GM12878 (cell line): ENCODE results near the gene CCNJL. TPM values are rescaled to one million over a fixed set of nuclear protein-coding genes. Genes with fewer than 3 reads are reported as not detected.

Source experiments
- ATAC-seq: fragments of 200-7000 bp; cut with Tn5 transposase; 3 replicates; pipeline ENCODE4 v1.9.1; 2020; ENCODE audit warnings: mild to moderate bottlenecking, moderate library complexity
- BruUV-seq: library from RNA; stranded (reverse); fragments of 400-500 nt; replicated peaks from 2 replicates; lab custom pipeline; 2021; lab: Mats Ljungman, UMichigan
- CTCF ChIA-PET: fragments of 300-600 bp; sonication (Branson Sonifier 250); formaldehyde crosslinking; extraction: SDS; loops from one replicate; lab custom pipeline; 2021; ENCODE audit warnings: inconsistent platforms; lab: Yijun Ruan, JAX
- POLR2A ChIA-PET: fragments of 350-600 bp; formaldehyde crosslinking; extraction: SDS; loops from one replicate; lab custom pipeline; 2021; ENCODE audit warnings: inconsistent platforms; lab: Charles Lee
- RAD21 ChIA-PET: fragments of 300-600 bp; sonication (Branson Sonifier 250); formaldehyde crosslinking; loops from one replicate; lab custom pipeline; 2023; ENCODE audit warnings: antibody characterized with exemption; ENCODE audit not compliant: unreplicated experiment; lab: Charles Lee
- SMC1A ChIA-PET: fragments of 300-600 bp; sonication (Branson Sonifier 250); formaldehyde crosslinking; loops from one replicate; lab custom pipeline; 2023; ENCODE audit not compliant: unreplicated experiment, uncharacterized antibody; lab: Charles Lee
- DNase-seq: peaks from one replicate; pipeline ENCODE4 v3.0.0-alpha.2; 2011; ENCODE audit warnings: low read depth, low spot score
- FAIRE-seq: peaks from 3 replicates; lab custom pipeline; 2011; peaks lifted over from hg19 to GRCh38; lab: Jason Lieb, UNC
- H2AFZ ChIP-seq: 2 replicates; pipeline ENCODE4 v1.6.0; 2011; ENCODE audit warnings: low read depth, low read length, control low read depth; ENCODE audit not compliant: control insufficient read depth
- H3K27ac ChIP-seq: 2 replicates; pipeline ENCODE4 v1.5.1; 2011; ENCODE audit warnings: control low read depth; ENCODE audit not compliant: control insufficient read depth, insufficient read depth
- H3K27me3 ChIP-seq, 2 experiments: replicated peaks in 1 of 2; 2 replicates each; pipeline versions ENCODE4 v1.6.0 to v1.6.1; 2011; ENCODE audit warnings: low read length in 1 of 2; ENCODE audit not compliant: control insufficient read depth in 2 of 2, insufficient read depth in 2 of 2
- H3K36me3 ChIP-seq, 2 experiments: 2 replicates each; pipeline ENCODE4 v1.5.1; 2011; ENCODE audit warnings: low read length in 1 of 2; ENCODE audit not compliant: control insufficient read depth in 2 of 2, insufficient read depth in 2 of 2
- H3K4me1 ChIP-seq: 2 replicates; pipeline ENCODE4 v1.6.1; 2011; ENCODE audit warnings: mild to moderate bottlenecking, low read length, moderate library complexity, mixed read lengths; ENCODE audit not compliant: control insufficient read depth, insufficient read depth
- H3K4me2 ChIP-seq: 2 replicates; pipeline ENCODE4 v1.6.0; 2011; ENCODE audit warnings: control low read depth; ENCODE audit not compliant: control insufficient read depth, insufficient read depth
- H3K4me3 ChIP-seq: fragments of 200-600 bp; sonication (generic); 2 replicates; pipeline ENCODE4 v1.5.1; 2016
- H3K79me2 ChIP-seq: 2 replicates; pipeline ENCODE4 v1.6.0; 2011; ENCODE audit warnings: low read length; ENCODE audit not compliant: control insufficient read depth, insufficient read depth
- H3K9ac ChIP-seq: 2 replicates; pipeline ENCODE4 v1.8.0; 2011; ENCODE audit warnings: low read length, control low read depth, mixed read lengths; ENCODE audit not compliant: control insufficient read depth, insufficient read depth
- H3K9me3 ChIP-seq: replicated peaks from 3 replicates; pipeline ENCODE4 v1.5.1; 2011; ENCODE audit warnings: mild to moderate bottlenecking, low read length; ENCODE audit not compliant: control insufficient read depth, insufficient read depth
- H4K20me1 ChIP-seq: 2 replicates; pipeline ENCODE4 v1.6.0; 2011; ENCODE audit not compliant: control insufficient read depth, insufficient read depth
- SMC3 ChIP-seq: IDR thresholded peaks from 2 replicates; pipeline ENCODE4 v1.6.1; 2011; ENCODE audit warnings: low read length, improper control_type of control experiment, borderline replicate concordance
- WGBS: methylation state at CpG from one replicate; pipeline ENCODE4 v1.1.6; 2016; ENCODE audit warnings: low lambda C conversion rate; ENCODE audit not compliant: insufficient replicate concordance, insufficient coverage; ENCODE audit errors: missing lambda C conversion rate; 5-methylcytosine and 5-hydroxymethylcytosine counted together
- in situ Hi-C: fragments of 300-500 bp; cut with MboI; formaldehyde crosslinking; loops from 9 replicates; pipeline ENCODE4 v1.14.3; 2018; ENCODE audit warnings: mixed read lengths
- intact Hi-C: fragments of 100-400 bp; cut with micrococcal nuclease; formaldehyde crosslinking; loops from one replicate; pipeline ENCODE4 v1.14.2; 2022; ENCODE audit not compliant: unreplicated experiment
- polyA plus RNA-seq, 11 experiments: library from polyadenylated mRNA; depleted of rRNA in 4 of 11; unstranded in 6 of 11; stranded (reverse) in 5 of 11; fragments of >200 nt; fragmentation: Nextera tagmentation in 4 of 11; fragmentation: Illumina TruSeq in 1 of 11; extraction: Ambion mirVana in 4 of 11; extraction: Trizol in 1 of 11; gene quantifications; 1 replicate in 1 of 11; 2 replicates in 10 of 11; pipeline versions ENCODE4 v1.2.1 to v1.2.3, GENCODE V29; 2011 to 2016; ENCODE audit warnings: inconsistent platforms in 2 of 11, missing spikeins in 2 of 11, low read depth in 1 of 11
- total RNA-seq, 4 experiments: library from RNA; depleted of rRNA in 3 of 4; stranded (reverse); fragments of >200 nt in 3 of 4; fragmentation: Illumina TruSeq in 1 of 4; extraction: Trizol in 1 of 4; gene quantifications; 2 replicates each; pipeline versions ENCODE4 v1.2.1 to v1.2.3, GENCODE V29; 2013 to 2021
- TF ChIP-seq, protein P1 (sequence below): IDR thresholded peaks from 2 replicates; pipeline ENCODE4 v1.6.1; 2012; ENCODE audit warnings: improper control_type of control experiment, low read depth, low read length; ENCODE audit not compliant: insufficient replicate concordance

CCNJL gene
- total and polyA plus RNA-seq, 10 of the 15 experiments (the other 5 are each of a cell fraction or from before 2014, with no cell fraction given) = 0.09 to 0.20 (median 0.10) TPM; not detected in 7

DNA sequence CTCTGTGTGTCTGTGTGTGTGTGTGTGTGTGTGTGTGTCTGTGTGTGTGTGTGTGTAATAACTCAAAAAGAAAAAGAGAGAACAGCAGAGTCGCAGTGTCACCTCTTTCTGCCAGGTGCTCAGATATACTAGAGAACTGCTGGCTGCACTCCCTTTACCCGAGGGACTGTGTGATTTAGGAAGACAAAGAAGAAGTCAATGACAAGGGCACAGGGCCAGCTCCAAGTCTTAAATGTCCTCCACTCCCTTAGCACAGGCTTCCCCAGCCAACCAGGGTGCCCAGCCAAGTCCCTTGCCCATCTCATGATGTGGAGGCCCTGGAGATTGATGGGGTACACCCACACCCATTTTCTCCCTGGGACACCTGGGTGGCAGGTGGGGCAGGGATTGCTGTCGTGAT, 8.7 kb downstream of the CCNJL start:
- in situ Hi-C loops = no loop called here
- SMC1A ChIA-PET = no interaction called here

More for the DNA sequence above, 8.7 kb downstream of the CCNJL start:
- WGBS = 3% methylated on average over 3 of the region's 3 CpGs
- no peaks in the 10 kb centered on the region for H3K4me1 ChIP-seq
- no peaks in the 10 kb centered on the region for H3K79me2 ChIP-seq
- RAD21 ChIA-PET = no interaction called here
- TF ChIP-seq, protein P1, sequence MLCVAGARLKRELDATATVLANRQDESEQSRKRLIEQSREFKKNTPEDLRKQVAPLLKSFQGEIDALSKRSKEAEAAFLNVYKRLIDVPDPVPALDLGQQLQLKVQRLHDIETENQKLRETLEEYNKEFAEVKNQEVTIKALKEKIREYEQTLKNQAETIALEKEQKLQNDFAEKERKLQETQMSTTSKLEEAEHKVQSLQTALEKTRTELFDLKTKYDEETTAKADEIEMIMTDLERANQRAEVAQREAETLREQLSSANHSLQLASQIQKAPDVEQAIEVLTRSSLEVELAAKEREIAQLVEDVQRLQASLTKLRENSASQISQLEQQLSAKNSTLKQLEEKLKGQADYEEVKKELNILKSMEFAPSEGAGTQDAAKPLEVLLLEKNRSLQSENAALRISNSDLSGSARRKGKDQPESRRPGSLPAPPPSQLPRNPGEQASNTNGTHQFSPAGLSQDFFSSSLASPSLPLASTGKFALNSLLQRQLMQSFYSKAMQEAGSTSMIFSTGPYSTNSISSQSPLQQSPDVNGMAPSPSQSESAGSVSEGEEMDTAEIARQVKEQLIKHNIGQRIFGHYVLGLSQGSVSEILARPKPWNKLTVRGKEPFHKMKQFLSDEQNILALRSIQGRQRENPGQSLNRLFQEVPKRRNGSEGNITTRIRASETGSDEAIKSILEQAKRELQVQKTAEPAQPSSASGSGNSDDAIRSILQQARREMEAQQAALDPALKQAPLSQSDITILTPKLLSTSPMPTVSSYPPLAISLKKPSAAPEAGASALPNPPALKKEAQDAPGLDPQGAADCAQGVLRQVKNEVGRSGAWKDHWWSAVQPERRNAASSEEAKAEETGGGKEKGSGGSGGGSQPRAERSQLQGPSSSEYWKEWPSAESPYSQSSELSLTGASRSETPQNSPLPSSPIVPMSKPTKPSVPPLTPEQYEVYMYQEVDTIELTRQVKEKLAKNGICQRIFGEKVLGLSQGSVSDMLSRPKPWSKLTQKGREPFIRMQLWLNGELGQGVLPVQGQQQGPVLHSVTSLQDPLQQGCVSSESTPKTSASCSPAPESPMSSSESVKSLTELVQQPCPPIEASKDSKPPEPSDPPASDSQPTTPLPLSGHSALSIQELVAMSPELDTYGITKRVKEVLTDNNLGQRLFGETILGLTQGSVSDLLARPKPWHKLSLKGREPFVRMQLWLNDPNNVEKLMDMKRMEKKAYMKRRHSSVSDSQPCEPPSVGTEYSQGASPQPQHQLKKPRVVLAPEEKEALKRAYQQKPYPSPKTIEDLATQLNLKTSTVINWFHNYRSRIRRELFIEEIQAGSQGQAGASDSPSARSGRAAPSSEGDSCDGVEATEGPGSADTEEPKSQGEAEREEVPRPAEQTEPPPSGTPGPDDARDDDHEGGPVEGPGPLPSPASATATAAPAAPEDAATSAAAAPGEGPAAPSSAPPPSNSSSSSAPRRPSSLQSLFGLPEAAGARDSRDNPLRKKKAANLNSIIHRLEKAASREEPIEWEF = no peak
- no peak for TF ChIP-seq SMC3
- no TSS peak for BruUV-seq
- ATAC-seq (no peak), DNase-seq (no peak), FAIRE-seq (no peak)
- no peak overlapping the region for H2AFZ ChIP-seq
- no peaks in the 10 kb centered on the region for H4K20me1 ChIP-seq
- no peak overlapping the region for H3K9ac ChIP-seq
- H3K4me3 ChIP-seq = no peak overlapping the region
- H3K36me3 ChIP-seq = no peaks in the 10 kb centered on the region
- CTCF ChIA-PET = no interaction called here
- intact Hi-C loops = no loop called here
- H3K27me3 ChIP-seq = peaks cover 0 to 2% of the 10 kb centered on the region in 2 experiments; a peak in 2 of 4 replicates
- no peak overlapping the region for H3K27ac ChIP-seq
- POLR2A ChIA-PET = no interaction called here
- H3K9me3 ChIP-seq = no peaks in the 10 kb centered on the region
- H3K4me2 ChIP-seq = no peak overlapping the region
